Renal cortex interstitium (tissue), 11 donors: ENCODE data around the gene NEK6. TPM values are rescaled to one million over a fixed set of nuclear protein-coding genes. Genes with fewer than 3 reads are reported as not detected.

Experiments used
- DNase-seq, 11 donors: peaks; one replicate each; pipeline ENCODE4 v3.0.0-alpha.2; 2013; ENCODE audit warnings: low read depth in 9 of 11, low spot score in 4 of 11; ENCODE audit errors: extremely low read depth in 1 of 11
- polyA plus RNA-seq, 3 donors: library from polyadenylated mRNA; unstranded; fragments of 120-200 nt; gene quantifications; one replicate each; pipeline ENCODE4 v1.2.1, GENCODE V29; 2013; ENCODE audit not compliant: insufficient read length in 3 of 3

NEK6 gene
- polyA plus RNA-seq, 3 donors, result 28.1 to 34.1 (median 28.5) TPM

DNA sequence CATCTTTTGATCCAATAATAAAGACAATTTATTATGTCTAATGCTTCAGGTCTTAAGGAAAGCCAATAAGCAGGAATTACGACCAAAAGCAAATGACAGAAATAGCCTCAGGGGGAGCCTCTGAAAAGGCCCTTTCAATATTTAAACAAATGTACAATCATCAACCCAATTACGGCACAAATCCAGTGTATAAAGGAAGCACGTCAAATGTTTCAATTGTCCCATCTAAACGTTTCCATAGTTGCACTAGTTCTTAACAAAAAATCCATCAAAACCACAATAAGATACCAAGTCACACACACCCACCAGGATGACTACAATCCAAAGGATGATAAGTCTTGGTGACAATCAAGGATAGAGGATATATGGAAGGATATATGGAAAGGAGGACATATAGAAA is 115.6 kb downstream of the NEK6 start:
- no peak for DNase-seq

GRCh38 chr9:124373851-124374250 is 116.1 kb downstream of the NEK6 start:
- no peak for DNase-seq

DNA sequence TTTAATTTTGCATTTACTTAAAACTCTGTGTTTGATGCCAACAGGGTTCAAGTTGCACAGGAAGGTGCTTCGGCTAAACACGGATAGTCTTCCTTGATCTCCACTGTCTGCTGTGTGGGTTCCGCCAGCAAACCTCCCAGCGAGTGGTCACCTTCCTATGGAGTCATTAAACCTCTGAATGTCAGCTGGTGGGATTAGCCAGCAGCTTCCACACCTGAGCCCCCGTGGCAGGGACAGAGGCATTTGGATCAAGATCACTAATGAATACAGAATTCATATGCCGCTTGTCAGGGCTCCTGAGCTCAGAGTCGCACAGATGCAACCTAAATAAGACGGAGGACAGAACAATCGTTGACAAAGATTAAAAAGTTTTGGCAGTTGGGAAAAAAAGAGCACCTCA is 118.0 kb downstream of the NEK6 start:
- no peak for DNase-seq

DNA sequence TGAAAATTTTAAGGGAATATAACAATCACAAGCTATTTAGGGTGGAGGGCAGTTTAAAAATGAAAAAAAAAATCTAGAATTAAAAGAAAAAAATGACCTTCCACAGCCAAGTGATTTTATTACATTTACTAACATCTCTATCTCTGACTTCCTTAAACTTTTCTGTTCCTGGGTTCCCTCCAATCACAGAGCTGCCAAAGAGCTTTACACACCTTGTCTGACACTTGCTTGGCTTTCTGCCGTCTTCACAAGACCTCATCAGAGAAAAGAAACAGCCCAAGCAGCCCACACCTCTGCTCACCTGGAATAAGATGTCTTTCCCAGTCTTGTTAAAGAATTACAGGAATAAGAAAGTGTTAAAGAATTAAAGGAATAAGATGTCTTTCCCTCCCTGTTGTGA is 118.6 kb downstream of the NEK6 start:
- DNase-seq, result no peak

- DNase-seq, result no peak
Measured at GRCh38 chr9:124377551-124378406, 120.0 kb downstream of the NEK6 start.

- DNase-seq, result no peak
Measured at GRCh38 chr9:124381170-124381945, 123.6 kb downstream of the NEK6 start.

GRCh38 chr9:124384210-124384609 is 126.5 kb downstream of the NEK6 start:
- DNase-seq, result no peak

DNA sequence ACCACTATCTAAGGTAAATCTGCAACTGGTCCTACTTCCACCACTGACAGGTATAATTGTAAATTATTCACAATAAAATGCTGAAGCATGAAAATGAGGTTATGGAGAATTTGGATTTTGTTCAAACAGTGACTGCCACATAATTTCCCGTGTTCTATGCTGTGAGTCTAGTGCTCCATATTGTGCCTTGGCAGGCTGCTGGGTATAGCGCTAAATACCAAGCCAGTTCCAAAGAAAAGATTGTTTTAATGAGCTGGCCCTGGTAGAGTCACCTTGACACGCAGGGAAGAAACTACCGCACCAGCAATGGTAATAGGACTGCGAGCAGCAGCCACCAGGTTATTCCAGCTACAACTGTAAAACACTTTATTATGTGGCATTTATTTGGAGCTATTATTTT is 127.1 kb downstream of the NEK6 start:
- DNase-seq, result no peak

- DNase-seq, result no peak
Measured at GRCh38 chr9:124385623-124386022, 127.9 kb downstream of the NEK6 start.

DNA sequence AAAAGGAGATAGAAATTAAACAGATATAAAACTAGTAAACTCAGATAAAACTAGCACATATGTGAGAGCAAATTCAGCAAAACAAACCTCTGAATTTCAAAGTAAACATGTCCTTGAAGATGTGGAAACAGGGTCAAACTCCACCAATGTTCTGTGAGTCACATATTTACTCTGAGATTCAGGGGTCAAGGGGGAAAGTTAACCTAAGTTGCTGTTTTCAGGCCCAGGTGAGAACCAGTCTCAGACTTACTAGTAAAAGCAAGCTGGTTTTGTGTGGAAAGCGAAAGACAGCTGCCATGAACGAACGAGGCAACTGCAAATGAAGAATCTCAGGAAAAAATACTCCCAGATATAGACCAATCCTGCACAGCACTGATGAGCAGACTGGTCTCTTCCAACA is 128.5 kb downstream of the NEK6 start:
- DNase-seq, result peak in 1 of 11 donors; percentile 12

DNA sequence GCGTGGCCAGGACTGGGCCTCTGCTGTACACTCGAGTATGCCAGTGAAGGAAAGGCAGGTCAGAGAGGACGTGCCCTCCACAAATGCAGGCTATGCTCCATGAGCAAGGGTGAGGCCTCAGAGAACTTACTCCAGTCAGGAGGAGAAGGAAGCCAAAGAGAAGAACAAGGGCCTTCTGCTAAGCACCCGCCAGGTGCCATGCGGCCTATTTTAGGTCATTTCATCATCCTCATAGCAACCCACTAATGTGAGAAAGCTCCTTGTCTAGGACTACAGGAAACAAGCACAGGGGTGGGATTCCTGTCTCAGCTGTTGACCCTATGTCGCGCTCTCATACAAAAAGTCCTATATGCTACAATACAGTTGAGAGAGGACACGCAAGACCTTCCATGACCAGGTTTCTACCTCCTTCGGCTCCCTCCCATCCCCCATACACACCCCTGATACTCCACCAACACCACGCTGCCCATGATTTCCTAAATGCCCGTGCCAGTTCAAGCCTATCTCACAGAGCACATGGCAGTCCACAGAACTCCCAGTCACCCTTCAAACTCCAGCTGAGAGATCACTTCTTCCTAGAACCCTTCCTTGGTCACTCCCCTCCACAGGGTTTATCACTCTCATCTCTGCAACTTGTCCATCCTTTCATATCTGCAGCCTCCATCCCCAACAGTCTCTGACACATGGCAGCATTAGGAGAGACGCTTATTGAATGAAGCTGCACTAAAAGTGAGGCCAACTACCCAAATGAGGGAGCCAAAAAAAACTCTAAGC is 130.7 kb downstream of the NEK6 start:
- no peak for DNase-seq

DNA sequence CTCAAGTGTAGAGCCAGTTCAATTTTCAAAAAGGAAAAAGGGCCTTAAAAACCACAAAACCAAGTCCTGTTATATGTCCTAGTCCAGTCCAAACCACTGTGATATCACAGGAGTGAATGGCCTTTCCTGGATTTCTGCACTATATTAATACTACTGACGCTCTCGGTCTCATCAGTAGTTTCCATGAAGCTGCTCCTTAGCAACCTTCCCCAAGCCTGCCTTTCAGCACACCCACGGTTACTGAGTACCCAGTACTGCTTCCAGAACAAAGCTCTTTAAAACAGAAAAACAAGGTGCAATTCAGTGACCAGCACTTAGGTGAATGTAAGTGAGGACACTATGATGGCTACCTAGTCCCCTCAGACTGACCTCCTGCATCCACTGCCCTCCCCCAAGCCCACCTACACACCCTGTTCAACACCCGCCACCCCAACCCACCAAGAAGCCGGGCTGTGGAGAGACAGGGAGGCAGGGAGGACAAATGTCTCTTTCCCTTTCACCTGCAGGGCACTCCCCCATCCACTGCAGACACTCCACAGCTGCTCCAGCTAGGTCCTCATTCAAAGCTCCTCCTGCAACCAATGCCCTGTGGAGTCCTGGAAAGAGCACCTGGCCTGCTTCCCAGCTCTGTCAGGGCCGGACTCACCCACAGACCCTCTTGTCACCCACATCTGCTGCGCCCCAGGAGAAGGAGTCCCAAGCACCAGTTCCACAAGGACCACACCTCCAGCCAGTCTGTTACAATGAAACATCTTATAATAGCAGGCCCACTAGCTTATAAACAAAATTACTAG is 131.6 kb downstream of the NEK6 start:
- no peak for DNase-seq

- no peak for DNase-seq
Measured at GRCh38 chr9:124390794-124391658, 133.3 kb downstream of the NEK6 start.

- no peak for DNase-seq
Measured at GRCh38 chr9:124392254-124392870, 134.6 kb downstream of the NEK6 start.

DNA sequence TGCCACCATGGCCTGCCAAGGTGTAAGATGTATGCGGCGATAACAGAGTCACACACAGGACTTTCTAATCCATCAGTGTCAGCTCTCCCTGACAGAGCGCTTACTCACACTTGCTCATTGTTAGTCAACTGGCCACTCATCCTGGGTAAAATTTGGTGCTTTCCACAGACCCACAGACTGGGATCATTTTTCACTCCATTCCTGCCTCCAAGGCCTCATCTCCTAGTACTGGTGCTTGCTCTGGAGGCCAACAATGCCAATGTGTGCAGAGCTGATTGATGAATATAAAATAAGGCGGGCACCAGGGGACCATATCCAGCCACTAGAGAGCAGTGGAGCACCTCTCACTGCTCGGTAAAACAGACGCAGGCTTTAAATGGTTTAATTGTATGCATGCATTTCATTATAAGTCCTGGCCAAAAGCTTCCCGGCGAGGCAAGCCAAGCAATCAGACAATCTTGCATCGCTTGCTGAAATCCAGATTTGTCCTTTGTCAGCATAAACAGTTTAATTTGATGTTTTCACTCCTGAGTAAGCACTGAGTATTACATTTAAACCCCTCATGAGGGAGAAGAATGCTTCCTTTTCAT is 135.2 kb downstream of the NEK6 start:
- DNase-seq, result peak in 1 of 11 donors; percentile 5

- DNase-seq, result no peak
Measured at GRCh38 chr9:124394167-124394566, 136.4 kb downstream of the NEK6 start.

DNA sequence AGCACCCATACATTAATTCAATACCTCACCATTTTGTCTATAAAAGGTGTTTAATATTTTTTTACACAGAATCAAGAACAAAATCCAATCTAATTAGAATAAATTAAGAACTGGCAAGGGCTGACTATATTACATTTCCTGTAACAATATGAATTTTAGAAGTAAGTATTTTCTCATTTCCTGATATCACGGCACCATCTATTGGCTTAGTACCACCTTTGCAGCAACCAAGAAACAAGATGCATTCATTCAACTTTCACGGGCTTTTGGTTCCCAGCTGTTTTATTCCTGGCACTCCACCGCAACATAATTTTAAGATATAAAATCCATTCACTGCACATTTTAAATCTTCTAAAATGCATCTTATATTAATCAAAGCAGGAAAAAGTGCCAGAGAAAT is 136.8 kb downstream of the NEK6 start:
- no peak for DNase-seq
